HG02678 (cell line): ENCODE measurements around the gene TNIK.
"Not testable (repeated sequence)": the region's sequence is repeated elsewhere in the genome, so short reads cannot be mapped to it uniquely, and the experiment has no call there.

Experiments used
- ATAC-seq: cut with Tn5 transposase; IDR thresholded peaks from one replicate; pipeline ENCODE4 v1.9.1; 2021; ENCODE audit warnings: mild to moderate bottlenecking, moderate library complexity; ENCODE audit not compliant: unreplicated experiment

TNIK gene

DNA sequence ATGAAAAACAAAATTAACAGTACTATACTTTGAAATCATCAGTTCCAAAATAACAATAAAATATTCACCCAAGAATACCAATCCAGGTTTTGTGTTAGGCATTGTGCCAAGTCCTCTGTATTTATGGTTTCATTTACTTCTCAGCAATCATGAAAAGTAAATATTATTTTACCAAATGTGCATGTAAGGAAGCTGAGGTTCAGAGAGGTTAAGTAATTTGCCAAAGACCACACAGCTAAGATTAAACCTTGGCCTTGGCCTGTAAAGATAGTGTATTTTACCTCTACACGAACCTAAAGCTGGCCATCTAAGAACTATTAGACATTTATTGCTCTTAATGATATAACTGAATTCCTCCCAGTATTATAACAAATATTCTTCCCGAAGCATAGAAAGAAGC, 309.3 kb downstream of the TNIK start:
- ATAC-seq: no peak

DNA sequence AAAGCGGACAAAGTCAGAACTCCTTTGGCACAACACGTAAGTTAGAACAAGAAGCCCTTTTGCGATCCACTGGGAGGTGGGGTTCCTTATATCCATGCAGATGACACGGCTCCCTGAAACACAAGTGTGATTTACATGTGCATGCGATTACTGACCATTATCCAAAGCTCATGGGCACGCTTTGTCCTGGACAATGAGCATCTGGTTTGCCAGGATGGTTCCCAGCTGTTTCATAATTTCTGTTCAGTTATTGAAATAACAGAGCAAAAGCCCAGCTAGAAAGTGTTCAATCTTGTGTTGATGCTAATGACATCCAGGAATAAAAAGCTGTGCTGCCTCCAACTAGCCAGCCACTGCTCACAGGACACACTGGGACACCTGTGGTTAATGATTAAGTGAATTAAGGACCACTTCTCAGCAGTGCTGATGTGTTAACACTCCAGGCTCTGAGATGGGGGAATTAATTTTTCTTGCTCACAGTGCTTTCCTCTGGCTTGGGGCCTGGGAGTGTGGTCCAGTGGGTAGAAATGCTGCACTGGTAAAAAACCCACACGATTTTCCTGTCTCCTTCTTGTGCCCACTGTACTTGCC, 310.6 kb downstream of the TNIK start:
- no peak for ATAC-seq

DNA sequence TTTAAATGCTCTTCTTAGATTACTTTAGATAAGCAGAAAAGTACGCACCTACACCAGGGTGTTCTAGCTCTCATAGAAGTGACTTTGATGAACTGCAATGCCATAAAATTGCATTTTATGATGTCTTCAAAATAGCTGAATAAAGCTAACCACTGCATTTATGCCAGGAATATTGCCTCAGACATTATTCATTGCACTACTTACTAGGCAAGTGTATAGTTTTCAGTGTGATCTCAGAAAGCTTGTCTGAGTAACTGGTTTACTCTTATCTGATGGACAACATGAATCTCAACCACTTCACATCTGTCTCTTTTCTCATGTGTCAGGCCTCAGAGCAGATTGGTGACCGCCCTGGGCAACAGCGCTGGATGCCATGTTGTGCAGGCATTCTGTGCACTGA, 314.4 kb downstream of the TNIK start:
- no peak for ATAC-seq

DNA sequence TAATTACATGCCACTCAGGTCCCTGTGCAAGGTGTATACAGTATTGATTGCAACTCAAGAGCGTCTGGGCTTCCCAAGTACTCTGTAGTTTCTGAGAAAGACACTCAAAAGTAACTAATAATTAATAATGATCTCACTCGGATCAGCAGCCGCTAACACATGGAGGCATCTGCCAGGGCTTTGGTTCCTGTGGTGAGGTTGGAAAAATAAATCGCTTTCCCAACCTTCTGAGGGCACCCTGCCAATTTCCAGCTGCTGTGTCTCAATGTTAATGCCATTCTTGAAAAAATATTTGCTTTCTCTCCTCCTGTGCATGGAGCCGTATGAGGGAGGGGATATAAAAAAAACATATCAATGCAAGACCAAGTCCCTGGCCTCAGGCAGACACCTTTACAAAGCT, 317.2 kb downstream of the TNIK start:
- no peak for ATAC-seq

DNA sequence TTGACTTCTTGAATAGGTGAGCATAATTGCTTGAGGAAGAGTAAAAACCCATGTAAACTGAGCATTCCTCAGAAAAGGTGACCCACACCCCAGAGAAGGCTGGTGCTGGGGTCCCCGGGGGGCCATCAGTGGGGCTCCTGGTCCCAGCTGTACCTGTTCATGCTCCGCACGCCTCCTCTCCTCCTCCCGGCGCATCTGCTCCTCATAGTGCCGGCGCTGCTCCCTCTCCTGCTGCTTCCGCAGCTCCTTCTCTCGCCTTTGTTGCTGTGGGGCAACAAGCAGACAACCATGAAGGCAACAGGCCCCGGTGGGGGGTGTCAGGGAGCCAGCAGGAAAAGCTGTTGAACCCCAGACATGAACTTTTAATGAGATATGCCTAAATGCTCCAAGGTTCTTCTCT, 320.0 kb downstream of the TNIK start:
- no peak for ATAC-seq

DNA sequence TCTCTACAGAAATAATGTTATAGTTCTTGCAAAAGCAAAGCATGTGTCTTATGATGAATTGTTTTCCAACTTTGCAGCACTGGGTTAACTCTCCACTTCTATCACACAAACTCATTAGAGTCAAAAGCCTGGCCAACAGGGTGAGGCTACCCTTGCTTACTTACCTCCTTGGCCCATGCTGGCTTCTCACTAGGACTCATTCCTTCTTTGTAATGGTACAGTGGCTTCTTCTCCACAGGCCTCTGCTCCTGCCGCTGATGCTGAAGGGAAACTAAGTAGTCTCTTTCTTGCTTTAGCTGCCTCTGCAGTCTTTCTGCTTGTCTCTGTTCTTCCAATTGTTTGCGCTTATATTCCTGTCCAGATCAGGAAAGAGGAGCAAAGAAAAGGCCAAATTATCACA, 322.2 kb downstream of the TNIK start:
- ATAC-seq: no peak

DNA sequence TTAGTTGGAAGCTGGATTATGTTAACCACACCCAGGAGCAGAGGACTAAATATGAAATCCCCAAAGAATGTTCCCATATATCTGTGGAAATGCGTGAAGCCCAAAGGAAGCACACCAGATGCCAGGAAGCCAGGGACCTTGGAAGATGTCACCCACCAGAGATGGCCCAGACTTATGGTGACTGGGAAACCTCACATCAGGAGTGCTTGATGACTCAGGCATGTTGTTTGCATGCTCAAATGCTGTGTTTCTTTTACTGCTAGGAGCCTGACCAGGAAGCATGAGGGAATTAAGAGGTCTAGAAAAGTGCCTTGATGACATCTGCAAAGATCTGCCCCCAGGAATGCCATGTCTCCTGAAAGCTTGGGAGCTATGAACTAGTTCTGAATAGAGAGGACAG, 324.7 kb downstream of the TNIK start:
- no peak for ATAC-seq

DNA sequence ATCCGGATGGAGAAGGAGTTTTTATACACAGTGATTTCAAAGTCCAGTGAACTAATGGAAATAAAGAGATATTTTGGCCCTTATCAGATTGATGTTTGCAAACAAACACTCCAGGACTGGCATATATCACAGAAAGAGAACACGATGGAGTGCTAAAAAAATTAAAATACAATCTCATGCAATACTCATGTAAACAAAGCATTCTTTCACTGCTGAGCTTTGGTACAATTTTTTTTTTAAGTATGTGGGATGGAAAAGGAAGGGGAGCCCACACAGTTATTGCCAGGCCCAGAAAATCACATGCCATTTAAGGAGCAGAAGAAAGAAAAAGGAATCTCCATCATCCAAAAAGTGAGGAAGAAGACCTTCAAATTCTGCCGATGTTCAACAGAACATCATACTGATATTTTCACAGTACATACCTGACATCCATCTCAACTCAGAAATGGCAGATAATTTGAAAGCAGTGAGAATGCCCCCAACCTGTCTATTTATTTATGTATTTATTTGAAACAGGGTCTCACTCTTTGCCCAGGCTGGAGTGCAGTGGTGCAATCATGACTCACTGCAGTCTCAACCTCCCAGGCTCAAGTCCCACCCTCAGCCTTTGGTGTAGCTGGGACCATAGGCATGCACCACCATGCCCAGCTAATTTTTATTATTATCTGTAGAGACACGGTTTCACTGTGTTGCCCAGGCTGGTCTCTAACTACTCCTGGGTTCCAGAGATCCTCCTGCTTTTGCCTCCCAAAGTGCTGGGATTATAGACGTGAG, 326.2 kb downstream of the TNIK start:
- no peak for ATAC-seq

DNA sequence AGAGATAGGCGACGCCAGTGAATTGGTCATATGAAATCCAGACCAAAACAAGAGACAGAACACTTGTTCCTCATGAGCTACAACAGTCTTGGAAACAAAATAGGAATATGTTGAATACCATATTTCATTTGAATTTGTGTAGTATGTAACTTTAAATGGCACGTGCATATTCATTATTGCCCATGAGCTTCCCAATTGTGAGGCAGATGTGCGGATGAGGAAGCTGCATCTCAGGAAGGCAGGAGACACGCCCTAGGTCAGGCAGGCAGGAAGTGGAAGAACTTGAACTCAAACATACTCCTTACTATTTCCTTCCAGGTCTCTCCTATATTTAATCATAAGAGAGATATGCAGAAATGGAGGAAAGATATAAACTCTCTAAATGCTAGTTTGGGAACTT, 326.9 kb downstream of the TNIK start:
- no peak for ATAC-seq

DNA sequence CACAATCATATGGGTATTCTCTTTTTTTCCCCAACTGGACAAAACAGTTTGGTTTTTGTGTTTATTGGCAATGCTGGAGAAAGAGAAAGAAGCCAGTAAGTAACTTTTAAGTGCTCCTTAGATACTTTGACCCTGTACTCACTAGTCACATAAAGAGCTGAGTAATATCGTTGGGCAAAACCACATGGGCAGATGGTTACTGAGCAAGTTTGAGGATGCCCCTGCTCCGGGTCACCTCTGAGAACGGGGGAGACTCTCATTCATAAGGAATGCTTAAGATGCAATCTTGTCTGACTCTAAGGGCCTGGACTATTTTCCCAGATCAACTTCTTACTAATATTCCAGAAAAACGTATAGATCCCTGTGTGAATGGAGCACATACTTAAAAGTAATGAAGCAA, 327.3 kb downstream of the TNIK start:
- no peak for ATAC-seq

DNA sequence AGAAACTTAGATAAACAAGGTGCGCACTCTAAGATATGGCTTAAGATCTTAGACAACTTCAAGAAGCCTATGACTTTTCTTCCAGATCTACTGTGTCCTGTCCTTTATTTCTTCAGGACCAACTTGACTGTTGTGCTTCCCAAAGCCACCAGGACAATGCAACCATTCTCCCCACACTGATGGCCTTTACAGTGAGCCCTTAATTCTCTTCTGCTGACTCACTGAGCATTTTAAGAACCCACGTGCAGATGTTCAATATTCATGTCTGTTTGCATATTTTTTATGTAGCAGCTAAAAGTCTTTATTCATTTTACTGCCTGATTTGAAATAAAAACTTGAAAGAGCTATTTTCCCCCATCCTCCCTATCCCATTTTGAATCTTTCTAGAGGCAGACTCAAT, 330.4 kb downstream of the TNIK start:
- no peak for ATAC-seq

DNA sequence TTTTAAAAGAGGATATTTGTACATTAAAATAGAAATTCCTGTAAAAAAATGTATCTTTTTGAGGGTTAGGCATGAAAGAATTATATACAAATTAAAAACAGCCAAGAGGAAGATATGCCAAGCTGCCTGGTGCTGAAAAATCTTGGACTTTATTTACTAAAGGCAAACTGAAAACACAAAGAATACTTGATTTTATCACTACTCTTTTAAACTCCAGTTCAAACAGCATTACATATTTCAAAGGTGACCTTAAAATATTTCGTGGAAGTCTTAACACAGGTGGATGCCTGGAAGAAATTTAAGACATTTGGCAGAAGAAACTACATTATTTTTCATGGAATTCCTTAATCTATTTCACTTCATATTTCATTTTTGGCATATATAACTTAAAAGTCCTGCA, 332.6 kb downstream of the TNIK start:
- ATAC-seq: no peak

DNA sequence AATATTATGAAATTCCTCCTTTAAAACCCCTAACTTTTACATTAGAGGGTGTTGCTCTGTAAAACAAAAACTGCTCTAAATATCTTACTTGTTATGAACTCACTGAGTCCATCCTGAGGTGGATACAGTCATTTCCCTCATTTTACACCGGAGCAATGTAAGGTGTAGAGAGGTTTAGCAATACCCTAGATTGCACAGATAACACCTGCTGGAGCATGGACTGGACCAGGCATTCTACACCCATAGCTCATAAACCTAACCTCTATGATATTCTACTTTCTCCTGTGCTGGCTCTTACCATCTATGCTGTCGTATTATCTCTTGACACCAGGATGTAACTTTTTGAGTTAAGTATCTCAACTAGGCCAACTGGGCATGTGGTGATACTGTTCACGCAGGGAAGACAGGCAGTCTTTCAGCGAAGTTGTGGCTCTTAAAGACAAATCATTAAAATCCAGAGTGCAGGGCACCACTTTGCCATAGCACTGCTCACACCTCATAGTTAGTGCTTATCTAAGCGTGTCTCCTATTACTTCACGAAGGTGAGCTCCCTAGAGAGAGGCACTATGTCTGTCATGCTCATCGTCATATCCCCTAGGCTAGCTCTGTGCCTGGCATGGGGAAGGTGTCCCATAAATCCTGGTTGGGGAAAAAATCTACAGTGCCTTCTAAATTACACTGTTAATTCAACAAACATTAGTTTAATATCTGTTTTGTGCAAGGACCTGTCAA, 333.6 kb downstream of the TNIK start:
- ATAC-seq: no peak

DNA sequence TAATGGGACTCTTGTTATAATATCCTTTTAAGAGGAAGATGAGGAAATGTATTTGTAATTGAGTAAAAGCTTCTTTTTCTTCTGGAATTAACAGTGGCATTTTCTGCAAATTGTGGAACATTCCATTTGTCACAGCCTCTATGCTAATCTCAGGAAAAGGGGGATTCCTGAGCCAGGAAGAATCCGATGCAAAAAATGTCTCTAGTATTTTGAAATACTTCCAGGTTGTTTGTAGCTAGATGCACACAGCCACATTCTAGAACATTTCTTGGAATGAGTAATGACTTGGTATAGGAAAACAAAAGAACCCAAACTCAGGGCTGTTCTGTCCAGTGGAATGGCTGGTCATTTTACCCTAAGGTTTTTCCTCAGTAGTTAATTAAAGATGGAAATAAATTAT, 335.2 kb downstream of the TNIK start:
- ATAC-seq: no peak

DNA sequence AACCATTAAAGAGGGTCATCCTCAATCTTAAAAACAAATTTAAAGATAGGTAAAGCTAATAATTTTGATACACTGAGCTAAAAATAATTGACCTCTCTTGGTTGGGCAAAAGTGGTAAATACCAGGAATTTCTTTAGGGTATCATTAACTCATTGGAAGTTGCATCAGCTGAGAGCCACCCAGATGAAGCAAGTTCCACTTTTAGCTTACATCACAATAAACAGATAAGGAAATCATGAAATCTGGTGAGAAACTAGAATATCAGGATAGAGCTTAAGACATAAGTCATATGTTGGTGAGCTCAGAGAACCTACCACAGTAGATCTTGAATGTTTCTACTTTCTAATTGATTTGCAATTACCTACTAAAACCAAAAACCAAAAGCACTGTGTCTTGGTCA, 336.3 kb downstream of the TNIK start:
- ATAC-seq: no peak

DNA sequence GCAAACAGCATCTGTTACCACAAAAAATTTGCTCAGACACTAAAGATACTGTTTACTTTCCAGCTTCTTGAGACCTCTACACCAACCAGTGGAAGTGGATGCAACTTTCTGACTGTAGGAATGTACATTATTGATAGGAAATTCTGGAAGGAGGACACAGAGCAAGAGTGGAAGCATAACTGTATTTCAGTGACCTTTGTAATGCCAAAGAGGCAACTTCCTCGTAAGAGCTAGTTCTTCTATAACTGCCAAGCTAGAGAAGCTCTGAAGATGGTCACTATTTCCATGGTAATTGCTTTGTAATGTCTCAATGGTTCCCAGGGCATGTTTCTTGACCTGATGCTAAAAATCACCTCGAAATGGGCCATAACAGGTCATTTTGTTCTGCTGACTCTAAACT, 337.3 kb downstream of the TNIK start:
- ATAC-seq: no peak

DNA sequence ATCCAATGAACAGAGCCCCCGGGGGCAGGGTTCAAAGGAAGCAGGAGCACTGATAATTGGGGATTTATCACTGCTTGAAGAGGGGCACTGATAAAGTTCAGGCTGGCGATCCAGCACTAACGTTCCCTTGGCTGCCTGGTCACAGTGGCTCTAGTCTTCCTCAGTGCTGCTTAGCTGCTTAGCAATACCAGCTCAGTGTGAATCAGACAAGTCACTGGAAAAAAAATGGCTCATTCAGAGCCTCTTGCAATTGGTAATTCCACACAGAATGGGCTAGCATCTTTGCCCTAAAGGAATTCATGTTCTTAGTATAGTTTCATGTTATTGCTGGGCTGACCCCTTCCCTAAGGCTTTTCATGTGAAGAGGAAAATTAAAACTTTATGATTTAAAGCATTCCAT, 338.0 kb downstream of the TNIK start:
- no peak for ATAC-seq

DNA sequence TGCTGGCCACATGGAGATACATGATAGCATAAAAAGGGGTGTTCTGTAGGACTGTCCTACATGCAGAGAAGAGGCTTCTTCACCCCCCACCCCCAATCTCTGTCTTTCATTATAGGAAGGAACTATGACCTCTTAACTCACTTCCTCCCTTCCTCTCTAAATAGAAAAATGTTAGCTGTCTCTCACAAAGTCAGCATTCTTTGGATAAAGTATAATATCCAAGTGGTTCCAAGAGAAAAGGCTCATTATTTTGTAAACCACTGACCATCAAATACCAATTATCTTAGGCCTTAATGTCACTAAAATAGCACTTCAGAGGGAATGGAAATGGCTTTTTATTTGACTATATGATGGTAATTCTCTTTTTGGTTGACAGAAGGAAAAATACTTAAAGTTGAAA, 338.4 kb downstream of the TNIK start:
- ATAC-seq: no peak

DNA sequence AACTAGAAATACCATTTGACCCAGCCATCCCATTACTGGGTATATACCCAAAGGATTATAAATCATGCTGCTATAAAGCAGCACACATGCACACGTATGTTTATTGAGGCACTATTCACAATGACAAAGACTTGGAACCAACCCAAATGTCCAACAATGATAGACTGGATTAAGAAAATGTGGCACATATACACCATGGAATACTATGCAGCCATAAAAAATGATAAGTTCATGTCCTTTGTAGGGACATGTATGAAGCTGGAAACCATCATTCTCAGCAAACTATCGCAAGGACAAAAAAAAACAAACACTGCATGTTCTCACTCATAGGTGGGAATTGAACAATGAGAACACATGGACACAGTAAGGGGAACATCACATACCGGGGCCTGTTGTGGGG, 340.8 kb downstream of the TNIK start:
- ATAC-seq: not testable (repeated sequence)

DNA sequence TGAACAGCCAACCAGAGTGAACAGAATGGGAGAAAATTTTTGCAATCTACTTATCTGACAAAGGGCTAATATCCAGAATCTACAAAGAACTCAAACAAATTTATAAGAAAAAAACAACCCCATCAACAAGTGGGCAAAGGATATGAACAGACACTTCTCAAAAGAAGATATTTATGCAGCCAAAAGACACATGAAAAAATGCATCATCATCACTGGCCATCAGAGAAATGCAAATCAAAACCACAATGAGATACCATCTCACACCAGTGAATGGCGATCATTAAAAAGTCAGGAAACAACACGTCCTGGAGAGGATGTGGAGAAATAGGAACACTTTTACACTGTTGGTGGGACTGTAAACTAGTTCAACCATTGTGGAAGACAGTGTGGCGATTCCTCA, 341.2 kb downstream of the TNIK start:
- ATAC-seq: not testable (repeated sequence)

DNA sequence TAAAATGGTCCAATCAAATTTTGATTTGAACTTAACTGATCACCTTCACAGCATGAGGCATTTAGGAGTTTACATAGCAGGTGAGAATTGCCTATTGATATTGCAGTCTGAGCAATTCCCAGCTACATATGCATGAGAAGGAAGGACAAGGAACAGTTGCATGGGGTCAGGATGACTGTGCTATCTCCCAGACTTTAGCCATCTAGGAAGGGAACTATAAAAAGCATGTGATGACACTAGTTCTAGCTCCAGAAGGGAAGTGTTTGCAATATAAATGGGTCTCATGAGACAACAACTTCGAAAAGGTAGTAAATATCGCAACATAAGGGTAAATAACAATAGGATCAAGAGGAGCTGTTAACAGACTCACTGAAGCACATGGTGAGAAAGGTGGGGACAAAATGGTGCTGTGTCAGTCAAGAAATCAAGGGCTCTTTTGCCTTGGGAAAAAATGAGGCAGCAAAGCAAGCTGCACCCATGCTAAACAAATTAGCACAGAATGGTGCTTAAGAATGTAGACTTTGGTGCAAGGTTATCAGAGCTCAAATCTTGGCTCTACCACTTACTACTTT, 343.3 kb downstream of the TNIK start:
- no peak for ATAC-seq

DNA sequence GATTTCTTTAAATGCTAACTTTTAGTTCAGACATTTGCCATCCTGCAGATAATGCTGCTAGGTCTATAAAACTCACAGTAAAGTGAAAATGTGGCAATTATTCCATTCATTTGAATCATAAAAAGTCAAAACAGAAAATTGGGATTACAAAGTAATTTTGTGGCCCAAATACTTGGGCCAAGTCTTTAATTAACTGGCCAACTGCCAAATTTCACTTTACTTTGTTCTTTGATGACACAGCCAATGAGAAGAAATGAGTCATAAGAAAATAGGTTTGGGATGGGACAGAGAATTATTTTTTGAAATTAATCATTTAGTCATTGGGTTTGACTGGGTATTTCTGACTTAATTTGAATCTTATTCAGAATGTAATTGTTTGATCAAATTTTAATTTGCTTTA, 343.8 kb downstream of the TNIK start:
- no peak for ATAC-seq
